Trophoblast cell (in vitro differentiated cells and primary cell): Measurements from ENCODE around the gene AGBL5.

Experiments used
- DNase-seq, 2 donors: peaks; one replicate each; pipeline ENCODE4 v3.0.0-alpha.2; 2016
- H2AFZ ChIP-seq: 2 replicates; pipeline ENCODE4 v1.6.1; 2013; ENCODE audit warnings: low read length, moderate library complexity, mild to moderate bottlenecking; ENCODE audit not compliant: insufficient read depth, poor library complexity
- H2AK5ac ChIP-seq: 2 replicates; pipeline ENCODE4 v1.6.1; 2013; ENCODE audit warnings: mild to moderate bottlenecking, low read length
- H2BK120ac ChIP-seq: 2 replicates; pipeline ENCODE4 v1.6.1; 2013; ENCODE audit warnings: low read length, mild to moderate bottlenecking, moderate library complexity; ENCODE audit not compliant: insufficient read depth, poor library complexity
- H2BK12ac ChIP-seq: 2 replicates; pipeline ENCODE4 v1.6.1; 2013; ENCODE audit warnings: mild to moderate bottlenecking, low read length, moderate library complexity
- H2BK5ac ChIP-seq: 2 replicates; pipeline ENCODE4 v1.6.1; 2013; ENCODE audit warnings: low read length, low read depth, moderate library complexity, mild to moderate bottlenecking; ENCODE audit not compliant: poor library complexity
- H3K14ac ChIP-seq: 2 replicates; pipeline ENCODE4 v1.6.1; 2013; ENCODE audit warnings: mild to moderate bottlenecking, low read length
- H3K18ac ChIP-seq: 2 replicates; pipeline ENCODE4 v1.6.1; 2013; ENCODE audit warnings: mild to moderate bottlenecking, low read length
- H3K23ac ChIP-seq: 2 replicates; pipeline ENCODE4 v1.6.1; 2013; ENCODE audit warnings: low read length
- H3K27ac ChIP-seq: 2 replicates; pipeline ENCODE4 v1.5.1; 2013; ENCODE audit warnings: low read depth, mild to moderate bottlenecking, inconsistent platforms, low read length, moderate library complexity
- H3K27me3 ChIP-seq: 2 replicates; pipeline ENCODE4 v1.6.1; 2013; ENCODE audit warnings: inconsistent platforms, mild to moderate bottlenecking, low read length, moderate library complexity; ENCODE audit not compliant: insufficient read depth
- H3K36me3 ChIP-seq, 2 experiments: 1 replicate in 1 of 2; 2 replicates in 1 of 2; pipeline ENCODE4 v1.6.1; 2013; ENCODE audit warnings: low read length in 2 of 2, mild to moderate bottlenecking in 2 of 2, moderate library complexity in 1 of 2; ENCODE audit not compliant: insufficient read depth in 2 of 2, control insufficient read depth in 1 of 2
- H3K4ac ChIP-seq: 2 replicates; pipeline ENCODE4 v1.6.1; 2013; ENCODE audit warnings: low read depth, mild to moderate bottlenecking, low read length, moderate library complexity
- H3K4me1 ChIP-seq, 2 experiments: 1 replicate in 1 of 2; 2 replicates in 1 of 2; pipeline ENCODE4 v1.6.1; 2013; ENCODE audit warnings: low read length in 2 of 2, mild to moderate bottlenecking in 2 of 2, moderate library complexity in 1 of 2; ENCODE audit not compliant: insufficient read depth in 2 of 2, control insufficient read depth in 1 of 2
- H3K4me2 ChIP-seq: 2 replicates; pipeline ENCODE4 v1.6.1; 2013; ENCODE audit warnings: inconsistent platforms, mild to moderate bottlenecking, low read length, moderate library complexity
- H3K4me3 ChIP-seq: 2 replicates; pipeline ENCODE4 v1.5.1; 2013; ENCODE audit warnings: mild to moderate bottlenecking, low read depth, low read length, inconsistent platforms
- H3K79me1 ChIP-seq: one replicate; pipeline ENCODE4 v1.6.1; 2013; ENCODE audit warnings: low read length
- H3K79me2 ChIP-seq: 2 replicates; pipeline ENCODE4 v1.6.1; 2013; ENCODE audit warnings: low read length, mild to moderate bottlenecking; ENCODE audit not compliant: control insufficient read depth, insufficient read depth, poor library complexity
- H3K9ac ChIP-seq: 2 replicates; pipeline ENCODE4 v1.6.1; 2013; ENCODE audit warnings: mild to moderate bottlenecking, low read length
- H3K9me3 ChIP-seq: 2 replicates; pipeline ENCODE4 v1.6.1; 2013; ENCODE audit warnings: low read depth, mild to moderate bottlenecking, control low read depth, inconsistent platforms, low read length; ENCODE audit not compliant: insufficient read depth
- H4K12ac ChIP-seq: 2 replicates; pipeline ENCODE4 v1.6.1; 2013; ENCODE audit warnings: low read depth, mild to moderate bottlenecking, low read length, moderate library complexity
- H4K8ac ChIP-seq: 2 replicates; pipeline ENCODE4 v1.6.1; 2013; ENCODE audit warnings: low read depth, mild to moderate bottlenecking, low read length, moderate library complexity
- H4K91ac ChIP-seq: one replicate; pipeline ENCODE4 v1.6.1; 2013; ENCODE audit warnings: low read depth, mild to moderate bottlenecking, low read length, moderate library complexity
- WGBS: extraction: QIAGEN DNeasy Blood & Tissue Kit; methylation state at CpG from one replicate; pipeline ENCODE4 v1.1.7; 2013; ENCODE audit warnings: missing lambda C conversion rate; ENCODE audit not compliant: insufficient read length, insufficient coverage; ENCODE audit errors: extremely low coverage; 5-methylcytosine and 5-hydroxymethylcytosine counted together

AGBL5 gene

DNA sequence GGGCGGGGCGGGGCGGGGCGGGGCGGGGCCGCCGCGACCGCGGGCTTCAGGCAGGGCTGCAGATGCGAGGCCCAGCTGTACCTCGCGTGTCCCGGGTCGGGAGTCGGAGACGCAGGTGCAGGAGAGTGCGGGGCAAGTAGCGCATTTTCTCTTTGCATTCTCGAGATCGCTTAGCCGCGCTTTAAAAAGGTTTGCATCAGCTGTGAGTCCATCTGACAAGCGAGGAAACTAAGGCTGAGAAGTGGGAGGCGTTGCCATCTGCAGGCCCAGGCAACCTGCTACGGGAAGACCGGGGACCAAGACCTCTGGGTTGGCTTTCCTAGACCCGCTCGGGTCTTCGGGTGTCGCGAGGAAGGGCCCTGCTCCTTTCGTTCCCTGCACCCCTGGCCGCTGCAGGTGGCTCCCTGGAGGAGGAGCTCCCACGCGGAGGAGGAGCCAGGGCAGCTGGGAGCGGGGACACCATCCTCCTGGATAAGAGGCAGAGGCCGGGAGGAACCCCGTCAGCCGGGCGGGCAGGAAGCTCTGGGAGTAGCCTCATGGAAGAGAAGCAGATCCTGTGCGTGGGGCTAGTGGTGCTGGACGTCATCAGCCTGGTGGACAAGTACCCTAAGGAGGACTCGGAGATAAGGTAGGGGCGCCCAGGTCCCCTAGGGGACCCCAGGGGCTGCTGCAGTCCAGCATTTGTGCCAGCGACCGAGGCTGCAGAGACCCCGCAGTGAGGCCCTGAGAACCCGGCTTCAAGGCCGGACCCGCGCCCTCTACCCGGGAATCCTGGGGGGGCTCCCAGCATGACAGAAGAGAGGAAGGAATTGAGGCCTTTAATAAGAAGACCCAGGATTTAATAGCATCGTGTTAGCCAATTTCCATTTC is 35.5 kb downstream of the AGBL5 start, which contains the start of gene KHK:
KHK (plus strand) TSS at position 49 of the 870 bp plus-strand sequence; CDS start at position 537, 488 bp downstream.
- Histone ChIP-seq H3K23ac (no peak within 1 kb of the TSS), H2BK120ac (peak within 1 kb of the TSS; percentile 85), H3K18ac (peak within 1 kb of the TSS; percentile 76), H2AFZ (peak within 1 kb of the TSS; percentile 27), H2BK5ac (peak within 1 kb of the TSS; percentile 8), H3K4me2 (peak within 1 kb of the TSS; percentile 88), H3K4ac (peak within 1 kb of the TSS; percentile 3), H2AK5ac (peak within 1 kb of the TSS; percentile 27), H3K14ac (peak within 1 kb of the TSS; percentile 71), H3K9me3 (no peaks in the 10 kb centered on the region), H3K27me3 (no peaks in the 10 kb centered on the region), H4K12ac (peak within 1 kb of the TSS; percentile 93), H3K9ac (peak within 1 kb of the TSS; percentile 56), H3K4me1 (peaks cover 5 to 12% of the 10 kb centered on the region in 2 experiments), H2BK12ac (no peak within 1 kb of the TSS), H4K91ac (peak within 1 kb of the TSS; percentile 82), H4K8ac (peak within 1 kb of the TSS; percentile 82), H3K36me3 (no peaks in the 10 kb centered on the region), H3K4me3 (peak within 1 kb of the TSS; percentile 71), H3K79me1 (peaks cover 8% of the 10 kb centered on the region), H3K27ac (peak within 1 kb of the TSS; percentile 17), H3K79me2 (peaks cover 6% of the 10 kb centered on the region)
- DNase-seq: peak in 1 of 2 donors; percentile 21
- no CpG with 5 or more reads among the region's 54 CpGs for WGBS

DNA sequence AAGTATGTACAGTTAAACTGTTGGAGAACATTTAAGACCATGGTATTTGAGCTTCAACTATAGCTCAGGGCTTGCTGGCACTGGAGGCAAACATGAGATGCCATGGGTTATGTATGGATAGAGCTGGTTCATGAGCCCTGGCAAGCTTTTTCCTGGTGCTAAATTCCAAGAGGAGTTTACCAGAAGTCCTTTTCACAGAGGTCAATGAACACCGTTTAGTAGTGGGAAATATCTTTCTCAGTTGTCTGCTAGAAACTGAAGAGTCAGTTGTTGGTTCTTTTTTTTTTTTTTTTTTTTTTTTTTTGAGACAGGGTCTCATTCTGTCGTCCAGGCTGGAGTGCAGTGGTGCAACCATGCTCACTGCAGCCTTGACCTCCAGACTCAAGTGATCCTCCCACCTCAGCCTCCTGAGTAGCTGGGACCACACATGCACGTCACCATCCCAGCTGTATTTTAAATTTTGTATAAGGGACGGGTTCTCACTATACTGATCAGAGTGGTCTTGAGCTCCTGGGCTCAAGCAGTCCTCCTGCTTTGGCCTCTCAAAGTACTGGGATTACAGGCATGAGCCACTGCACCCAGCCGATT is 36.4 kb downstream of the AGBL5 start:
- no peak overlapping the region for H2BK120ac ChIP-seq
- no peak overlapping the region for H3K27ac ChIP-seq
- H2BK5ac ChIP-seq: no peak overlapping the region
- no CpG with 5 or more reads among the region's 5 CpGs for WGBS
- no peaks in the 10 kb centered on the region for H3K9me3 ChIP-seq
- no peak overlapping the region for H2BK12ac ChIP-seq
- no peaks in the 10 kb centered on the region for H3K27me3 ChIP-seq
- H3K14ac ChIP-seq: no peak overlapping the region
- no peak overlapping the region for H3K23ac ChIP-seq
- H3K79me2 ChIP-seq: peaks cover 6% of the 10 kb centered on the region
- no peak overlapping the region for H3K4ac ChIP-seq
- no peak overlapping the region for H3K4me3 ChIP-seq
- no peak overlapping the region for H3K18ac ChIP-seq
- H3K9ac ChIP-seq: no peak overlapping the region
- no peak overlapping the region for H2AK5ac ChIP-seq
- H3K4me2 ChIP-seq: no peak overlapping the region
- H3K4me1 ChIP-seq: peaks cover 5 to 12% of the 10 kb centered on the region in 2 experiments
- no peak overlapping the region for H4K12ac ChIP-seq
- DNase-seq: no peak
- H4K91ac ChIP-seq: no peak overlapping the region
- no peaks in the 10 kb centered on the region for H3K36me3 ChIP-seq
- H3K79me1 ChIP-seq: peaks cover 8% of the 10 kb centered on the region
- no peak overlapping the region for H2AFZ ChIP-seq
- no peak overlapping the region for H4K8ac ChIP-seq

DNA sequence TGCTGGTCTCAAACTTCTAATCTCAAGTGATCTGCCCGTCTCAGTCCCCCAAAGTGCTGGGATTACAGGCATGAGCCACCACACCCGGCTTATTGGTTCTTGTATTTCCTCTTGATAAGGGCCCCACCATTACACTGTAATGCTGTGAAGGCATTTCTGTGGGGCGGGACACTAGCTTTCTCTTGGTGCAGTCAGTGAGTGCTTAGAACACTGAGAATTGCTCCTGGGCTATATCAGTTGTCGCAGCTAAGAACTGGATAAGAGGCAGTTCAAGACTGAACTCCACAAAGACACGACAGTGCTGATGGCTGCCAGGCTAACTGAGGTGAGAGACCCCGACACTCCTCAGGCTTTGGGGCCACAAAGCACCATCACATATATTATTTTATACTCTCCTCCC is 37.2 kb downstream of the AGBL5 start:
- Histone ChIP-seq H3K4me2 (no peak overlapping the region), H4K12ac (no peak overlapping the region), H2AFZ (no peak overlapping the region), H3K27me3 (no peaks in the 10 kb centered on the region), H3K23ac (no peak overlapping the region), H4K91ac (no peak overlapping the region), H4K8ac (no peak overlapping the region), H3K79me2 (peaks cover 6% of the 10 kb centered on the region), H2AK5ac (no peak overlapping the region), H3K14ac (no peak overlapping the region), H3K36me3 (no peaks in the 10 kb centered on the region), H3K4me3 (no peak overlapping the region), H2BK12ac (no peak overlapping the region), H3K4me1 (peaks cover 5 to 12% of the 10 kb centered on the region in 2 experiments), H3K79me1 (peaks cover 8% of the 10 kb centered on the region), H3K9me3 (no peaks in the 10 kb centered on the region), H3K4ac (no peak overlapping the region), H3K18ac (no peak overlapping the region), H3K9ac (no peak overlapping the region), H3K27ac (no peak overlapping the region), H2BK5ac (no peak overlapping the region), H2BK120ac (no peak overlapping the region)
- no CpG with 5 or more reads among the region's 6 CpGs for WGBS
- DNase-seq: no peak

DNA sequence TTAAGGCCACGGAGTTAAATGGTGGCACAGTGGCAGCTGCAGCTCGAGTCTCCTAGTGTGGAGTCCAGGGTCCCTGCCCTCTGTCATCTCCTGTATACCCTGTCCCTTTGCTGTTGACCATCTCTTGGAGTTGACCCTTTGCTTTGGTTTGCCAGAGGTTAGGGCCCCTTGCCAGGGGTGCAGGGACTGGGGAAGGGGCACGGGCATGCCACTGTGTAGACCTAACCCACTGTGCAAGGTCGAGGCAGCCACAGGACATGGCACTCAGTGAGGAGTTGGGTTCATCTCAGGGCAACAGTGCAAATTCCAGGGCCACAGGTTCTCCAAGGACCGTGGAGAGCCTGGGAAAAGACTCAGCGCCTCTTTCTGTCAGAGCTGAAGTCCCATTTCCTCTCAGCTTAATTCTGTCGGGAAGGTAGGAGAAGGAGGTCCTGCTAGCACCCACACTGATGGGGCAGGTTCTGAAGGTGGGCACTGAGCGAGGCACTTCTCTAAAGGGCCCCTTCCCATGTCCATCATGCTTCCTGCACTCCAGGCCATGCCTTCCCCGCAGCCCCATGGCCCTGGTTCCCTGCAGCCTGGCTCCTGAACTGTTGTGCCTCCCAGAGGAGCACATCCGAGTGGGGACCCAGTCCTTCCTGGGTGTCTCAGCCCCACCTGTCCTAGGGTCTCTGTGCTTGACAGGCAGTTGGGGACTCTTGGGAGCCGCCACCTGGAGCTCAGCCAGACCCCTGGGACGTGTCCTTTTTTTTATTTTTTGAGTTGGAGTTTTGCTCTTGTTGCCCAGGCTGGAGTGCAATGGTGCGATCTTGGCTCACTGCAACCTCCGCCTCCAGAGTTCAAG is 37.9 kb downstream of the AGBL5 start:
- Histone ChIP-seq H2BK120ac (no peak overlapping the region), H2AFZ (no peak overlapping the region), H3K4me2 (no peak overlapping the region), H4K8ac (no peak overlapping the region), H3K79me1 (peaks cover 8% of the 10 kb centered on the region), H3K9me3 (no peaks in the 10 kb centered on the region), H3K36me3 (no peaks in the 10 kb centered on the region), H3K27me3 (no peaks in the 10 kb centered on the region), H3K4me3 (no peak overlapping the region), H3K9ac (no peak overlapping the region), H4K12ac (no peak overlapping the region), H3K18ac (no peak overlapping the region), H3K79me2 (peaks cover 6% of the 10 kb centered on the region), H3K27ac (no peak overlapping the region), H4K91ac (no peak overlapping the region), H2BK5ac (no peak overlapping the region), H2BK12ac (no peak overlapping the region), H3K4me1 (peaks cover 5 to 12% of the 10 kb centered on the region in 2 experiments), H2AK5ac (no peak overlapping the region), H3K14ac (no peak overlapping the region), H3K23ac (no peak overlapping the region), H3K4ac (no peak overlapping the region)
- DNase-seq: no peak
- WGBS: no CpG with 5 or more reads among the region's 14 CpGs
